Activated T-cell treated with anti-CD3 and anti-CD28 coated beads for 24 hours (primary cell): Measurements from ENCODE around the gene NKD2.
"Not testable (repeated sequence)": the region's sequence is repeated elsewhere in the genome, so short reads cannot be mapped to it uniquely, and the experiment has no call there.

Experiments used
- DNase-seq: peaks from one replicate; pipeline ENCODE4 v3.0.0-alpha.2; 2020; ENCODE audit warnings: low read depth

The NKD2 gene

DNA sequence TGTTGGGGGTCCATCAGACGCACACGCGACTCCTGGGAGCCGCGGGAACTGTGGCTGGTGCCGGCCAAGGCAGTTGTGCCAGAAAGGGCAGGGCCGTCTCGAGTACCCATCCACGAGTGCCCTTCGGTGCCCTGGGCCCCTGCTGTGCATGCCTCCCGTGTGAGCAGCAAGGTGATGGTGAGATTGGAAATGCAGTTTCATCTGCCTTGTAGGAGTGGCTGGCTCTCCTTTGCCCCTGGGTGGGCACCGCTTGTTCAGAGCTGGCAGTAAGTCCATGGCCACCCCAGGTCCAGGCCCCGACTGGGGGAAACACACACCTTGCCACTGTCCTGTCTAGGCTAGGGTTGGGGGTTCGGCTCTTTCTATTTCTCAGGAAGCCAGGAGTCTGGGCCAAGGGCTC is 5.7 kb downstream of the NKD2 start:
- DNase-seq = no peak

DNA sequence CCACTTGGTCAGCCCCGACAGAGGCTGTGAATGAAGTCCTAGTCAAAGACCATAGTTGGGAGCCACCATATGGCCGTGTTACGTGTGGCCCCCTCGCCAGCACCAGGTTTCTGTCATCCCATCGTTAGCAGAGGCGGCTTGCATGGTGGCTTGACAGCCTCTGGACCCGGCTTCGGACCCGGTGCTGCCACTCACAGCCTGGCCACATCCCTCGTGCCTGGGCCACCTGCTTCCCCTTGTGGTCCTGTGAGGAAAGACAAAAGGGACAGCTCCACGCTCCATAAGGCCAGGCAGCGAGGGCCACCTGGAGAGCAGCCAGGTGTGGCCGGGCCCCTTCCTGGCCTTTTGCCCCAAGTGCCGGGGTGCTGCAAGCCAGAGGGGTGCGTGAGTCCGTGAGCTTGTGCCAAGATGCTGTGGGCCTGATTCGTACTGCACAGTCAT is 6.2 kb downstream of the NKD2 start:
- DNase-seq = no peak

DNA sequence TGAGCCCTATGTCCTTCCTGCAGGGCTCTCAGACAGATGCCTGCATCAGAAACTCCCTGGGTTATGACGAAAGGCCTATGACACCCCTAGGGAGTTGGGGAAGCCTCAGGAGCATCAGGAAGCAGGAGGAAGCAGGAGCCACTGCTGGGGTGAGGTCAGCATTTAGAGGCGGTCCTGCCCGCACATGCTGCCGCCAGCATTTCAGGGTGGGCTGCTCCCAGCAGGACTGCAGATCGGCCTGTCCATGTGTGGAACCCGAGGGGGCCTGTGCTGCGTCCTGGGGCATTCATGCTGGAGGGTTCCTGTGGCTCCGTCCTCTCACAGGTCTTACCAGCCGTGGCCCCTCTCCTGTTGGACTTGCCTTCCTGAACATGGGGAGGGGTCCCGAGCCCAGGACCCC is 6.9 kb downstream of the NKD2 start:
- no peak for DNase-seq

DNA sequence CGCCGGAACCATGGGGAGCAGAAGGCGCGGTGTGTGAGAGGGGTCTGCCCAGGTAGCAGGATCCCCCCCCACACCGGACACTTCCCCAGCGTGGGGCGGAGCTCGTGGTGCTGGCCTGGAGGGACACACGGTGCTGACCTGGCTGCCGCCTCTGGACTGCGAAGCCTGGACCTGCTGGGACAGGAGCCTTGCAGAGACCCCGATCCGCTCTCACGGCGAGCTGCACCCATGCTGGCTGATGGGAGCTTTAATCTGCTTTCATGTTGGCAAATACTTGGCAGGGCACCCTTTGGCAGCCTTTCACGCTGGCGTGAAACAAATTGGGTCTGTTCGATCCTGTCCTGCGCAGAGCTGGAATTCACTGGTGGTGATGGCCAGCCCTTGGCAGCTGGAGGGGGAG is 7.4 kb downstream of the NKD2 start:
- DNase-seq = no peak

DNA sequence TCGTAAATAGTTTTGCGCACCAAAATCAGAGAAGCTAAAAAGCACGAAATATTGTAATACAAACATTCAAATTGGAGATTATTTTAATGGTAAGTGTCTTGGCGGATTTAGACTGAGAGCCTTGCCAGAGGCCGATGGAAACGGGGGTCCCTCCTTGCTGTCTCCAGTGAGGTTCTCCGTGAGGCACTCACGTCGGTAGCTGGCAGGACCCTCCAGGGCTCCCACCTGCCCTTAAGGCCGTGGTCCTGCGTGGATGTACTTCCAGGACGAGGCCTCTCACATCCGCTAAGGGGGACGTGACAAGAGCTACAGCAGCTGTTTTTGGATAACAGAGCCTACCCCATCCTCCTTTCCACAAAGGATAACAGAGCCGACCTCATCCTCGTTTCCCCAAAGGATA is 7.9 kb downstream of the NKD2 start:
- no peak for DNase-seq

DNA sequence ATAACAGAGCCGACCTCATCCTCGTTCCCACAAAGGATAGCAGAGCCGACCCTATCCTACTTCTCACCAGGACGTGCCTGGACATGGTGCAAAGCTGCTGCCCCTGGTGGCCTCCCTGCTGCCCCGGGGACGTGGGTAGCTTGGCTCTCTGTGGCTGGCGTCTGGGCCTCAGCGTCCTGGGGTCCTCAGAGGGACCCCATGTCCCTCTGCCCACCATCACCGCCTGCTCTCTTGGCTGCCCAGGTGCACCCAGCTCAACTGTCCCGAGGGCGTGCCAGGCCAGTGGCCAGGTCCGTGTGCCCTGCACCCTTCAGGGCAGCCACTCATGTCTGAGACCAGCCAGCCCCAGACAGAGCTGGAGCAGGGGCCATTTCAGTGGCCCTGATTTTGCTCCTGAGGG is 8.5 kb downstream of the NKD2 start:
- DNase-seq = no peak

DNA sequence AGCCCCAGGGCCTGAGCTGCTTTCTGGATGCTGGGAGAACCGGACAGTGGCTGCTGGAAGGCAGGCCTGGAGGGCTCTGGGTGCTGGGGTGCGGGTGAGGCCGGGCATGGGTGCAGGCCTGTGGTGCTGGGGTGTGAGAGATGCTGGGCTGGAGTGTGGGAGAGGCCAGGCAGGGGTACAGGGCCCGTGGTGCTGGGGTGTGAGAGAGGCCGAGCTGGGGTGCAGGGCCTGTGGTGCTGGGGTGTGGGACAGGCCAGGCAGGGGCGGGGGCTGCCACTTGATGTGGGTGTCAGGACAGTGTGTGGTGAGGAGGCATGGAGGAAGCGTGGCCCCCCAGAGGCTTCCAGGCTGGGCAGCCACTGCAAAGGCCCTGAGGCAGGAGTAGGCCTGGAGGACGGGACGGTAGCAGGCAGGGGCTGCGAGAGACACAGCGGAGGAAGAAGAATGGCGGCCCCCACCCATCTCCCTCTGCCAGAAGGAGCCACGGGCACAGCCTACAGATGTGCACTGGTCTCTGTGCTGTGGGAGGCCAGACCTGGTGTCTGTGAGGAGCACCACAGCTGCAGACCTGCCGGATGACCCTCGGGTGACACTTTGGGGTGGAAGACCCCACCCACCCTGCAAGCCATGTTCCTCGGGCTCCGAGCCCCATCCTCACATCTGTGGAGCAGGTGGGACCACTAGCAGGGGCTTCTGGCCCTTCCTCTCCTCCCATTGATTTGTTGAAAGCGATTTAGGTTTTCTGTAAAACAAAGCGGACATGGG is 9.3 kb downstream of the NKD2 start:
- DNase-seq = no peak

DNA sequence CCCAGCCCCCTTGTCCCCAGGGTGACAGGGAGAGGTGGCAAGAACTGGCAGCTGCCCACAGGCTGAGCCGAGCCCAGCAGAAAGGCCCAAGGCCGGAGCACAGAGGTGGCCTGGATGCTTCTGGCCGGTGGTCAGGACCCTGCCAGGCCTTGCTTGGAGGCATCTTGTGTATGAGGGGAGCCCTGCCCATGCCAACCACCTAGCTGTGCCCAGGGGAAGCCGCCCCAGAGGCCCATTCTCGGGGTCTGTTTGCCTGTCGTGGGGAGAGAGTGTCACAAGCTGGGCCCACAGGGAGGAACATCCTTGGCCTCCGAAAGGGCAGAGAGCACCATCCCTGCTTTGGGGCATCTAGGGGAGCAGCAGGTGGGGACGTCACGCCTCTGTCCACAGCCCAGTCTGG is 10.0 kb downstream of the NKD2 start:
- DNase-seq = no peak

DNA sequence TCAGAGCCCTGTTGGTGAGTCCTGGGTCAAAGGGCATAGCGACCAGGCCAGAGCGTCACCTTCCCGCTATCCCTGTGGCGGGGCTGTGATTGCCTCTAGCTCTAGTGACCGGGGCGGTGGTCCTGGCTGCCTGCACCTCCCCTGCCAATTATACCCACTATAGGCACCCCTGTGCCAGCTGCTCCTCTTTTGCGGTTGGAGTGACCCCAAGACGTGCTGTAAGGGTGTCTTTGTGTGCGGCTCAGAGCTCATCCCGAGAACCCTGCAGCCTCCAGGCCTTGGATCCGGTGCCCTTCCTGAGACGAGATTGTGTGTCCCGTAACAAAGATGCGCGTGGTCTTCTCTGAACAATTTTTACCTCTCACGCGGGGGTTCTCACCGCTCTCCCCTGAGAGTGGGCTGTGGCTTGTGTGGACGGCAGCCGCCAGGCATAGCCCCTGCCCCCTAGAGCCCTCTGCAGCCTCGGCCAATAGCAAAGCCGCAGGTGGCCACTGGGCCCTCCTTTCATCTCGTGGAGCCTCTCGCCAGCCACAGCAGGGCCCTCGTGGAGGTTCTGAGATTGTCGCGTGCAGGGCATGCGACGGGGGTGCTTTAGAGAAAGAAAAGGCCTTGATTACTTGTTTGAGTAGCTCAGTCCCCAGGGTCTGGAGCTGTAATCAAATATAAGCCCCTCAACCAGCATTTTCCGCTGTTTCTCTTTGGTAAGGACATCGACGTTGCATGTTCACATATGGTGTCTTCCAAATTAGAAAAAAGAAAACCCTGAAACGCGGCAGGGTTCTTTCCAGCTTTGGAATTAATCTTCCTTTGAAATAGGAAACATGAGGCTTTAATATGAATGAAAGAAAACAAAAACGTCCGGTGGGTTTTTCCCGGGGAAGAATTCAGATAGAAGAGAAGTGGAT is 10.7 kb downstream of the NKD2 start:
- DNase-seq = no peak

DNA sequence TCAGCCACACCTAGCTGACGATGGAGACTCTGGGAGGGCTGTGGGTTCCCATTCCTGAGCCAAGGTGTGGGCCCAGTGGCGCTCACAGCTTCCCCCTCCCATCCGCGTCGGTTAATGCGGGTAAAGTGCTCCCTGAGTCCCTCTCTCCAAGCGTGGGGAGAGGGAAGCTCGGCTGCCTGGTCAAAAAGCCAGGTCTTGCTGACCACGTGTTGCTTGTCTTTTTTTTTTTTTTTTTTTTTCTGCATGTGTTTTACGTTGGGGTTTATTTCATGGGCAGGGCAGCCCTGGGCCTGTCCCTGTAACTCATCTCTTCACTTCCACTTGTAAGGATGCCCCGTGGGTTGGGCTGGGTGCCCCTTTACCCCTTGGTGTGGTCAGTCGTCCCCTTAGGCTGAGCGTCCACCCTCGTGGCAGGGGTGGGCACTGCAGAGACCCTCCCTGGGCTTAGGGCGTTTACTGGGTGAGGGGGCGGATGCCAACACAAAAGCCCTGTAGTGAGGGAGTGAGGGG is 11.9 kb downstream of the NKD2 start:
- DNase-seq = no peak

DNA sequence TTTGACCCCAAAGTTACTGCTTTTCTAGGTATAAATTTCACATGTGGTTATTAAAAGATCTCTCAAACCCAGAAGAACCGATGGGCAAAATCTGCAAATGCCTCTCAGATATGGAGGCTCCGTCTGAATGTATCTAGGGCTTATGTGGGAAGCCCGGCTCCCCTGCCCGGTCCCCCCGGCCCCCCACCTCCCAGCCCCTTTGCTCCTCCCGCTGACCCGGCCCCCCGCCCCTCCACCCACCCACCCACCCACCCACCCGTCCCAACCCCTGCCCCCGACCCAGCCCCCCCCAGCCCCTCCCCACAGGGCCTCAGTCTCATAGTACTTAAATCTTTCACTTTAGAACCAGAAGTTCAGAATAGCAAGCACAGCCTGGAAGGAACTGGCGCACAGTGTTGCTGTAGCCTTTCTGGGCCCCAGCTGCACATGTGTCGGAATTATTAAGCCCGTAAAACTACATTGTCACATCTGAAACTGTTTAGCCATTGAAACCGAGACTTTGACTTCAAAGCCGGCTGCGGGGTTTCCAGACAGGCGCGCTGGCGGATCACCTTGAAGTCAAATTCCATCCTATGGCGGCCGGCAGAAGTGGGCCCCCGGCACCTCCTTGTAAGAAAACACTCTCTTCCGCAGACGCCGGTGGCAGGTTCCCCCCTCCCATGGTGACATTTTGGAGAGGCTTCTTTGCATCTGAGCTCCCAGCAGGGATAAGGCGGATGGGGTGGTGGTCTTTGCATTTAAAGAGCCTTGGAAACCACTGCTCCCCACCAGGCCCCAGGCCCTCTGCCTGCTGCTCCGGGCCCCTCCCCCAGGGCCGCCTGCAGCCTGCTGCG is 12.8 kb downstream of the NKD2 start:
- DNase-seq = no peak

DNA sequence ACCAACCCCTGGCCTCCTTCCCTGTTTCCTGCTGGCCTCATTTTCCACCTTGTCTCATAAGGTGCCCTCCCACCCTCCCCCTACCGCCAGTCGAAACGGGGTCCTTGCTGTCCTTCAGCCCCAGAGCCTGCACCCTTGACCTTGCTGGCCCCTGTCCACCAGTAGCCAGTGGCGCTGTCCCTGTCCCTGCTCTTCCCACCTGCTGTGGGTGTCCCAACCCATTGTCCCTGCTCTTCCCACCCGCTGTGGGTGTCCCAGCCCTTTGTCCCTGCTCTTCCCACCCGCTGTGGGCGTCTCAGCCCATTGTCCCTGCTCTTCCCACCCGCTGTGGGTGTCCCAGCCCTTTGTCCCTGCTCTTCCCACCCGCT is 13.4 kb downstream of the NKD2 start:
- not testable (repeated sequence) for DNase-seq

DNA sequence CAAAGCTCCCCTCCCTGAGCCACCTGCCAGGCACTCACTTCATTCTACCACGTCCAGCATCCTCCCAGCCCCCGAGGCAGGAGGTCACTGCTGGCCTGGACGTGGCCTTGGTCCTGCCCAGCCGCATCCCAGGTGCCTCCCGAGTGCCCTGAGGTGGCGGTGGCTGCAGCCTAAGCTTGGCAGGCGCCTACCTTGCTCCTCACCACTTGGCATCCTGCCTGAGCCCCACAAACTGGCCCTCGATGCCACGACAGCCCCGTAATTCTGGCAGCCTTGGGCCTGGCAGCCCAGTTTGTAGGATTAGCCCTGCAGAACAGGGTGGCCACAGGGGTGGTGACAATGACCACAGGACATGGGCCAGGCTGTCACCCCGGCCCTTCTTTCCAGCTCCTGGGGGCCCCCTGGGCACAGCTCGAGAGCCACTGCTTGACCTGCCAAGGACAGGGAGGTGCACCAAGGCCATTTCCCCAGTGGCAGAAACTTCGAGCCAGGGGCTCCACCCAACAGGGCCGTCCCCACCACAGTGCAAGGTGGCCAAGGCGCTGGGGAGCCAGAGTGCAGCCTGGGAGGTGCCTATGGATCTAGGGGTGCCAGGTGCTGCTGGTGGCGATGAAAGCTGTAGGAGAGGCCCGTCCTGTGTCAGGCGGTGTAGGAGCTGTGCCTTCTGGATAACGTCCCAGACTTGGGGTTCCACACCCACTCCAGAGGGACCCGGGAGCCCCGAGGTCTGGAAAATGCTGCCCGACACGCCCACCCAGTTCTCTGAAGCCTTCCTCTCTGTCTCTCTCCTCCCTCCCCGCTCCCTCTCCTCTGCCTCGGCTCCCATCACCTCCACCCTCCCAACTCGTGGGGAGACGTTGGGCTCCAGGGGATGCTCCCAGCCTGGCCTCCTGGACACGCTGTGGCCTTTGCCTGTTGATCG is 18.4 kb downstream of the NKD2 start:
- DNase-seq = no peak

DNA sequence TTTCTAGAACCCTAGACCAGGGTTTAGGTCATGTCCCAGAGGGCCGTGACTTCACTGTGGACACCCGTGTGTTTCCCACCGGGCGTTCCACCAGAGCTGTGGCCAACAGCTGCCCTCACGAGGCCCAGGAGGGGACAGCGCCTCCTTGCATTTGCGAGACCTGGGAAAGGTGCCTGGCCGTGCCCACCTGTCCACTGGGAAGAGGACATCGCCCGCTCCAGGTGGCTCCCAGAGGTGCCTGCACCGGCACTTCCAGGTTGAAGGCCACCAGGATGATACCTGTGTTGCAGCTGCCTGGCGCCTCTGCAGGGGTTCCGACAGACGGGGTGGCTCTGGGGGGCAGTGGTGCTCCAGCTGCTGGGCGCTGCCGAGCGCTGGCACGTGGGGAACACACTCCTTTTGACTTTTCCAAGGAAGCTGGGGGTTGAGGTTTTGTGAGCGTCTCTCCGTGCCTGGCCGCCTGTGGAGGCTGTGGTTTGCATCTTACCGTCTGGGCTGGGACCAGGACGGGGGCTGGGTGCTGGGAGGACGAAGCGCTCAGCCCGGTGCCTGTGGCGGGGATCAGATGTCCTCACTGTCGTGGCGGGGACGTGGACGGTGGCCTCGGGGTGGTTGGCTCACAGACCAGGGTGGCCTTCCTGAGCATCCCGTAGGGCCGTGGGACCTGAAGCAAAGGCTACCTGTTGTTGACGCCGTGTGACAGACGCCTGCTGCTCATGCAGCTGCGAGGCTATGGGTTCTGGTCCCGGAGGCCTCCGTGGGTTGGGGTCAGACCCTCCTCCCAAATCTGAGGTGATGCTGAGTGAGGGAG is 19.2 kb downstream of the NKD2 start:
- DNase-seq = no peak

DNA sequence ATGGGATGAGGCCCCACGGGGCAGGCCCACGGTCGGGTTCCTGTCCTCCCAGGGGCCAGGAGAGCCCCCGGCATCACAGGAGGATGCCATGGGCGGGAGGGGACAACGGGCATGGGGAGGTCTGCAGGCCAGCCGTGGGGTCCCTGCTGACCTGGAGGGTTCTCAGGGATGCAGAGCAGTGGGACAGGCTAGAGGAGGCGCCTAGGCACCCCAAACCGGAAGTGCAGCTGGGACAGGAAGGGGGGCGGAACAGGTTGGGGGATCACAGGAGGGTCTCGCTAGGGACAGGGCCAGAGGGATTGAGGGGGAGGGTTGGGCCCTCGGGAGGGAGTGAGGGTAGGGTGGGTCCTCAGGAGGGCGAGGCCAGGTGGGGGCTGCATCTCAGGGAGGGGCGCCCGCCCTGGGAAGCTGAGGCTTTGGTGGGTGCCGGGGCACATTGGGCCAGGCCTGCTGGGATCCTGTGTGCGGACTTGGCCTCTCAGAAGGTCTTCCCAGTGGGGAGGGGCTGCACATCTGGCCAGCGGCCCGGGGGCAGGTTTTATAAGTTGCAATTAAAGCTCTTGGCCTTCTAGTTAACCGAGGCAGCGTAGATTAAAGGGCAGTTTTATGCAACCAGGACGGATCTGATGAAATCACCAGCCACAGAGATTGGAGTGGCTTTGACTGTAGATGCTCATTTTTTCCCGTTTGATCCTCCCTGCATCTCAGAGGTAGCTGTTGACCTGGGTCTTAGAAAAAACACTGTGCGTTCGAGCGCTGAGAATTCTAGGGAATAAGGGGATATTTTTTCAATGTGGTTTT is 20.1 kb downstream of the NKD2 start:
- no peak for DNase-seq

DNA sequence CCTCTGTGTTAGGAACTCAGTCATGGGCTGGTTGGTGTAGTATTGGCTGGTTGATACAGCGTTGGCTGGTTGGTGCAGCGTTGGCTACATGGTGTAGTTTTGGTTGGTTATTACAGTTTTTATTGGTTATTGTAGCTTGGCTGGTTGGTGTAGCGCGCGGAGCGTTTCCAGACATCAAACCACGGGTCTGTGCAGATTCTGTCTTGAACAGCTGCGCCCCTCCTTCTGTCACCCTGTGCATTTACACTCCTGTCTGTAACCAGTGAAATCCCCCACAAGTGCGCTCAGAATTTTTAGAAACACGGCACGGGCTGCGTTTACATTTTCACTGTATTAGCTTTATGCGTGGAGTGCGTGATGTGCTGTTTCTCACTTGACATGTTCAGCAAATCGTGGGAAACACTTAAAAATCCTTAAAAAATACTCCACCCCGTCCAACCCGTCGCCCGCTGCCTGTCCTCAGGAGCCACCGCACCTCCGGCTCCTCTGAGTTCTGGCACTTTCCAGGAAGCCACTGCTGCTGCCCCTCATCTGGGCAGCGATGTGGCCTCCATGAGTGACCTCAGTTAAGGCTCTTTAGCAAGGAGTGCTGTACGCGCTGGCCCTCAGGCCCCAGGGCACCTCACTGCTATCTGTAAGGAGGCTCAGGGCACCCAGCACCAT is 20.8 kb downstream of the NKD2 start:
- DNase-seq = no peak

DNA sequence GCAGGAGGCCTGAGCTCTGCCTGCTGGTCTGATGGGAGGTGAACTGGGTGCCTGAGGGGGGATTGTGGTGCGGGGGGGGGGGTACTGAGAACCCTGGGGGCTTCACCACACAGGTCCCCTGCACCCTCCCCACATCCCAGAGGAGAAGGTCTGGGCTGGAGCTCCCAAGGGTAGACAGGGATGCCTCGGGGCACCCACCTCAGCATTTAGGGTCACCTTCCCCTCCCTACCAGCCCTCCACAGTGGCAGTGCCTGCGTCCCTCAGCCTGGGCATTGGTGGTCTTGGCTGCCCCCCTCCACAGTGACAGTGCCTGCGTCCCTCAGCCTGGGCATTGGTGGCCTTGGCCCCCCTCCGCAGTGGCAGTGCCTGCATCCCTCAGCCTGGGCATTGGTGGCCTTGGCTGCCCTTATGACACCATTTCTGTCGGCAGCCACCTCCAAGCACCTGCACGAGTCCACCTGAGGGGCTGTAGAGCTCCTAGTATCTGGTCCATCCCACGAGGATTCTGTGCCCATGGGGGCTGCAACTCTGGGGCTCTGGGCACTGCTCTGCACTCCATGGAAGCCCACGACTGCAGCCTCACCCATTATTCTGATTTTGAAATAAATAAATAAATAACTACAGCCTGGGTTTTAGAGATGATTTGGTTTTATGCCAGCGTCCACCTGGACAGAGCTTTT is 21.5 kb downstream of the NKD2 start:
- no peak for DNase-seq

DNA sequence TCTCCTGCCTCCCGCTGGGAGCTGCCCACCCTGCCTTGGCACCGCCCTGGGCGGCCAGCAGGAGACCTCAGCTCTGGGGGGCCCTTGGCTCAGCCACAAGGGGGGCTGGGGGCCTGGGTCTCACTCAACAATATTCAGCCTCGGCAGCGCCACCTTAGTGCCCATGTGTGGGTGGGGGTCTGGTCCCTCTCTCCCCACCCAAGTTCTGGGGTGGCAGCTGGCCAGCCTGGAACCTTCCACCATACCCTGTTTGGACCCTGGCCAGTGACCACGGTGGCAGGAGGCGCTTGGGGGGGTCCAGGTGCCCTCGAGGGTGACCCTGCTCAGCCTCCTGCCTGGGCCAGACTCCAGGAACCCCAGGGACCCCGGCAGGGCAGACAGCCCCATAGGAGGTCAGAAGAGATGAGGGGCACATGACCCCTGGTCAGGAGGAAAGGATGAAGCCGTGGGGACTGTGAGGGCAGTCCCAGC is 22.2 kb downstream of the NKD2 start:
- no peak for DNase-seq
